Measurements from ENCODE around the gene YEATS4.

Gene YEATS4

GRCh38 chr12:69351462-69352236 is 7.9 kb upstream of the YEATS4 start:
- no peak overlapping the region for H3K4me3 ChIP-seq (ENCODE audit: low read length)
- DNase-seq (ENCODE audit: low read depth), result no peak
- TF ChIP-seq CTCF (conservative IDR thresholded peaks at IDR 0.05; ENCODE audit: low read depth, low read length), result no peak

- H3K4me3 ChIP-seq (ENCODE audit: low read length), result no peak overlapping the region
- TF ChIP-seq CTCF (conservative IDR thresholded peaks at IDR 0.05; ENCODE audit: low read depth, low read length), result no peak
Measured at GRCh38 chr12:69352904-69353303, 6.6 kb upstream of the YEATS4 start.

GRCh38 chr12:69354172-69354555 is 5.4 kb upstream of the YEATS4 start:
- no peak for TF ChIP-seq CTCF (conservative IDR thresholded peaks at IDR 0.05; ENCODE audit: low read depth, low read length)
- no peak for DNase-seq (ENCODE audit: low read depth)
- H3K4me3 ChIP-seq (ENCODE audit: low read length), result no peak overlapping the region

More at GRCh38 chr12:69352904-69353303, 6.6 kb upstream of the YEATS4 start:
- no peak for DNase-seq (ENCODE audit: low read depth)

- no peak overlapping the region for H3K4me3 ChIP-seq (ENCODE audit: low read length)
- TF ChIP-seq CTCF (conservative IDR thresholded peaks at IDR 0.05; ENCODE audit: low read depth, low read length), result no peak
- no peak for DNase-seq (ENCODE audit: low read depth)
Measured at GRCh38 chr12:69354556-69355187, 4.9 kb upstream of the YEATS4 start.

- DNase-seq (ENCODE audit: low read depth), result no peak
- no peak overlapping the region for H3K4me3 ChIP-seq (ENCODE audit: low read length)
- no peak for TF ChIP-seq CTCF (conservative IDR thresholded peaks at IDR 0.05; ENCODE audit: low read depth, low read length)
Measured at GRCh38 chr12:69355363-69356028, 4.0 kb upstream of the YEATS4 start.

GRCh38 chr12:69360348-69360672 is 767 bp downstream of the YEATS4 start:
- peak overlapping the region; percentile 80 for H3K4me3 ChIP-seq (ENCODE audit: low read length)
- no peak for TF ChIP-seq CTCF (conservative IDR thresholded peaks at IDR 0.05; ENCODE audit: low read depth, low read length)
- no peak for DNase-seq (ENCODE audit: low read depth)

All from retinal pigment epithelial cell (primary cell).